NCI-H460 (cell line): Measurements from ENCODE around the gene ETV5. TPM values are rescaled to one million over a fixed set of nuclear protein-coding genes. Genes with fewer than 3 reads are reported as not detected.

Experiments used
- small RNA-seq, 2 experiments: library from RNA; depleted of rRNA; stranded (forward); fragments of <200 nt; gene quantifications; one replicate each; pipeline ENCODE3, GENCODE V24; 2014
- total RNA-seq: library from RNA; depleted of rRNA; stranded (reverse); fragments of >200 nt; shearing (Covaris generic); gene quantifications from 2 replicates; pipeline ENCODE4 v1.2.3, GENCODE V29; 2014; rRNA removed

ETV5 gene
- total RNA-seq, 1 experiment from 2014 or later = 52.3 TPM

Small RNAs within 50 kb of the gene (small RNA-seq; reads per million reads assigned to genes)
- 0 reads per million in 2 experiments for gene RF00017

Other genes with a start within 250 kb of the ETV5 start
- 176 and 194 TPM in 2 replicates for gene TRA2B, start 171.1 kb downstream of the ETV5 start, total RNA-seq